ENCODE results near the gene NCKAP5.

DNA sequence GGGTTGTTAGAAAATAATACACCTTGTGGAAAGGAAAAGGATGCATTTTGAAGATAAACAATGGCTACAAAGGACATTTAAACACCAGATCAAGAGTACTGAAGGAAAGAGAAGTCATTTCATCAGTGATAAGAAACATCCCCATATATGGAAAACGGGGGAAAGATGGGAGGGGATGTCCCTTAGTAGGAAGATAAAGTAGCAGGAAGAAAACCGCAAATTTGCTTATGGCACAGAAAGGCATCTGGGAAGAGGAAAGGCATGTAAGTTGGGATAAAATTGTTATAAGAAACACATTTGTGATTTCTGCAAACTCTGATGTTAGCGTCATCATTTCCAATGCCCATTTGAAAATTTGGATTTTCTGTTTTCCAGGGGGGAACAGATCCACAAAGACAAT lies 887.7 kb downstream of the NCKAP5 start:
- TF ChIP-seq, protein P1, sequence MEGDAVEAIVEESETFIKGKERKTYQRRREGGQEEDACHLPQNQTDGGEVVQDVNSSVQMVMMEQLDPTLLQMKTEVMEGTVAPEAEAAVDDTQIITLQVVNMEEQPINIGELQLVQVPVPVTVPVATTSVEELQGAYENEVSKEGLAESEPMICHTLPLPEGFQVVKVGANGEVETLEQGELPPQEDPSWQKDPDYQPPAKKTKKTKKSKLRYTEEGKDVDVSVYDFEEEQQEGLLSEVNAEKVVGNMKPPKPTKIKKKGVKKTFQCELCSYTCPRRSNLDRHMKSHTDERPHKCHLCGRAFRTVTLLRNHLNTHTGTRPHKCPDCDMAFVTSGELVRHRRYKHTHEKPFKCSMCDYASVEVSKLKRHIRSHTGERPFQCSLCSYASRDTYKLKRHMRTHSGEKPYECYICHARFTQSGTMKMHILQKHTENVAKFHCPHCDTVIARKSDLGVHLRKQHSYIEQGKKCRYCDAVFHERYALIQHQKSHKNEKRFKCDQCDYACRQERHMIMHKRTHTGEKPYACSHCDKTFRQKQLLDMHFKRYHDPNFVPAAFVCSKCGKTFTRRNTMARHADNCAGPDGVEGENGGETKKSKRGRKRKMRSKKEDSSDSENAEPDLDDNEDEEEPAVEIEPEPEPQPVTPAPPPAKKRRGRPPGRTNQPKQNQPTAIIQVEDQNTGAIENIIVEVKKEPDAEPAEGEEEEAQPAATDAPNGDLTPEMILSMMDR (IDR thresholded peaks at IDR 0.05; ENCODE audit: low read depth, low read length) = no peak
- TF ChIP-seq, protein P2, sequence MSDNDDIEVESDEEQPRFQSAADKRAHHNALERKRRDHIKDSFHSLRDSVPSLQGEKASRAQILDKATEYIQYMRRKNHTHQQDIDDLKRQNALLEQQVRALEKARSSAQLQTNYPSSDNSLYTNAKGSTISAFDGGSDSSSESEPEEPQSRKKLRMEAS (IDR thresholded peaks at IDR 0.05; ENCODE audit: low read depth, low read length) = no peak
- TF ChIP-seq POLR2A (IDR thresholded peaks at IDR 0.05; ENCODE audit: extremely low read depth, insufficient read length) = no peak

All from NB4 (cell line).